Measurements from ENCODE around the gene RPS24. TPM values are rescaled to one million over a fixed set of nuclear protein-coding genes. Genes with fewer than 3 reads are reported as not detected.

Gene RPS24
- total and polyA plus RNA-seq, 4 donors = 314 to 1,104 (median 812) TPM

DNA sequence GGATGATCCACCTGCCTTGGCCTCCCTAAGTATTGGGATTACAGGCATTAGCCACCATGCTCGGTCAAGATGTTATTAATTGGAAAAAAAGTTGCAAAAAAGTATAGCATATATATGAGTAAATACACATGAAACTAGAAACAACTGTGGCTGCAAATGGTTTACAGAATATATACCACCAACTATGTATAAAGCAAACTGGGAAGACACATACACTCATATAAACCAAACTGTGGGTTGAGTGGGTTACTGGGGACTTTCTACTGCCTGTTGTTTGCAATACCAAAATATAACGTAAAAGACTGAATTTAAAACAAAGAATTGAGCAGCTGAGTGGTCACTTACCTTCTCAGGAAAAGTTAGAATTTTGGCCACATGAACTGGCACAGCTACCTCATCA is 12.5 kb upstream of the RPS24 start:
- 91% methylated on average over 2 of the region's 2 CpGs for WGBS
- DNase-seq (ENCODE audit: low spot score) = no peak
- H3K9me3 ChIP-seq (ENCODE audit: control insufficient read depth in 4 of 4, low read length in 3 of 4) = no peaks in the 10 kb centered on the region

DNA sequence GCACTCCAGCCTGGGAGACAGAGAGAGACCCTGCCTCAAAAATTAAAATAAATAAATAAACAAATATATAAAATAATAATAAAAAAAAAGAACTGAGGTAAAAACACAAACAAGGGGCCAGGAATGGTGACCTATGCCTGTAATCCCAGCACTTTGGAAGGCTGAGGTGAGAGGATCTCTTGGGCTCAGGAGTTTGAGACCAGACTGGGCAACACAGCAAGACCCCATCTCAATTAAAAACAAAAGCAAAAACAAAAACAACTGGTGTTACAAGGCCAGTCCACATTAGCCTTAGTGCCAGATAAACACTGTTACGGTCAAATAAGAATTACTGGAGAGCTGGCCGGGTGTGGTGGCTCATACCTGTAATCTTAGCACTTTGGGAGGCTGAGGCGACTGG is 9.9 kb upstream of the RPS24 start:
- 96% methylated on average over 3 of the region's 3 CpGs for WGBS
- no peak for DNase-seq (ENCODE audit: low spot score)
- TF ChIP-seq FOXA1 (IDR thresholded peaks at IDR 0.05) (no peak), TAF1 (conservative IDR thresholded peaks at IDR 0.05) (no peak), HNF4G (IDR thresholded peaks at IDR 0.05) (no peak), YY1 (IDR thresholded peaks at IDR 0.05) (no peak), REST (IDR thresholded peaks at IDR 0.05) (no peak), EGR1 (IDR thresholded peaks at IDR 0.05; ENCODE audit: low read depth in 2 of 2) (no peak), SP1 (IDR thresholded peaks at IDR 0.05) (no peak), RXRA (IDR thresholded peaks at IDR 0.05) (no peak), HNF4A (conservative IDR thresholded peaks at IDR 0.05) (no peak), JUND (IDR thresholded peaks at IDR 0.05) (no peak)
- TF ChIP-seq, protein P1, sequence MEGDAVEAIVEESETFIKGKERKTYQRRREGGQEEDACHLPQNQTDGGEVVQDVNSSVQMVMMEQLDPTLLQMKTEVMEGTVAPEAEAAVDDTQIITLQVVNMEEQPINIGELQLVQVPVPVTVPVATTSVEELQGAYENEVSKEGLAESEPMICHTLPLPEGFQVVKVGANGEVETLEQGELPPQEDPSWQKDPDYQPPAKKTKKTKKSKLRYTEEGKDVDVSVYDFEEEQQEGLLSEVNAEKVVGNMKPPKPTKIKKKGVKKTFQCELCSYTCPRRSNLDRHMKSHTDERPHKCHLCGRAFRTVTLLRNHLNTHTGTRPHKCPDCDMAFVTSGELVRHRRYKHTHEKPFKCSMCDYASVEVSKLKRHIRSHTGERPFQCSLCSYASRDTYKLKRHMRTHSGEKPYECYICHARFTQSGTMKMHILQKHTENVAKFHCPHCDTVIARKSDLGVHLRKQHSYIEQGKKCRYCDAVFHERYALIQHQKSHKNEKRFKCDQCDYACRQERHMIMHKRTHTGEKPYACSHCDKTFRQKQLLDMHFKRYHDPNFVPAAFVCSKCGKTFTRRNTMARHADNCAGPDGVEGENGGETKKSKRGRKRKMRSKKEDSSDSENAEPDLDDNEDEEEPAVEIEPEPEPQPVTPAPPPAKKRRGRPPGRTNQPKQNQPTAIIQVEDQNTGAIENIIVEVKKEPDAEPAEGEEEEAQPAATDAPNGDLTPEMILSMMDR (IDR thresholded peaks at IDR 0.05; ENCODE audit: low read depth, low read length, missing input control) = no peak
- TF ChIP-seq, protein P2, sequence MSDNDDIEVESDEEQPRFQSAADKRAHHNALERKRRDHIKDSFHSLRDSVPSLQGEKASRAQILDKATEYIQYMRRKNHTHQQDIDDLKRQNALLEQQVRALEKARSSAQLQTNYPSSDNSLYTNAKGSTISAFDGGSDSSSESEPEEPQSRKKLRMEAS (IDR thresholded peaks at IDR 0.05) = no peak
- peaks cover 6 to 12% (median 12%) of the 10 kb centered on the region in 4 donors for H3K4me1 ChIP-seq (ENCODE audit: control insufficient read depth in 4 of 4, insufficient read depth in 4 of 4, low read length in 3 of 4)
- peaks cover 20 to 74% (median 57%) of the 10 kb centered on the region in 4 donors for H3K36me3 ChIP-seq (ENCODE audit: control insufficient read depth in 4 of 4, insufficient read depth in 3 of 4, low read depth in 1 of 4, low read length in 3 of 4)
- no peak overlapping the region for H3K4me3 ChIP-seq (ENCODE audit: low read depth in 1 of 3, low read length in 3 of 3)
- H3K9ac ChIP-seq (ENCODE audit: low read depth in 1 of 2, low read length in 2 of 2) = no peak overlapping the region
- H3K27me3 ChIP-seq (ENCODE audit: control insufficient read depth in 4 of 4, insufficient read depth in 4 of 4, low read length in 3 of 4) = no peaks in the 10 kb centered on the region
- H3K27ac ChIP-seq (ENCODE audit: low read depth in 1 of 2, low read length in 2 of 2) = no peak overlapping the region
- H3K9me3 ChIP-seq (ENCODE audit: control insufficient read depth in 4 of 4, low read length in 3 of 4) = no peaks in the 10 kb centered on the region

More for the DNA sequence above, 12.5 kb upstream of the RPS24 start:
- no peaks in the 10 kb centered on the region for H3K4me1 ChIP-seq (ENCODE audit: control insufficient read depth in 4 of 4, insufficient read depth in 4 of 4, low read length in 3 of 4)
- H3K4me3 ChIP-seq (ENCODE audit: low read depth in 1 of 3, low read length in 3 of 3) = no peak overlapping the region
- no peak overlapping the region for H3K27ac ChIP-seq (ENCODE audit: low read depth in 1 of 2, low read length in 2 of 2)
- no peak overlapping the region for H3K9ac ChIP-seq (ENCODE audit: low read depth in 1 of 2, low read length in 2 of 2)
- H3K36me3 ChIP-seq (ENCODE audit: control insufficient read depth in 4 of 4, insufficient read depth in 3 of 4, low read depth in 1 of 4, low read length in 3 of 4) = peaks cover 27 to 93% (median 73%) of the 10 kb centered on the region in 4 donors
- no peak for TF ChIP-seq SP1 (IDR thresholded peaks at IDR 0.05)
- no peak for TF ChIP-seq EGR1 (IDR thresholded peaks at IDR 0.05; ENCODE audit: low read depth in 2 of 2)
- no peak for TF ChIP-seq RXRA (IDR thresholded peaks at IDR 0.05)
- no peak for TF ChIP-seq NR2F2 (IDR thresholded peaks at IDR 0.05)
- TF ChIP-seq HNF4A (conservative IDR thresholded peaks at IDR 0.05) = no peak
- no peaks in the 10 kb centered on the region for H3K27me3 ChIP-seq (ENCODE audit: control insufficient read depth in 4 of 4, insufficient read depth in 4 of 4, low read length in 3 of 4)
